GM21786 (cell line): ENCODE measurements around the gene NDEL1.
"Not testable (repeated sequence)": the region's sequence is repeated elsewhere in the genome, so short reads cannot be mapped to it uniquely, and the experiment has no call there.

Source experiments
- ATAC-seq: cut with Tn5 transposase; IDR thresholded peaks from one replicate; pipeline ENCODE4 v1.9.1; 2021; ENCODE audit not compliant: unreplicated experiment

The NDEL1 gene, protein sequence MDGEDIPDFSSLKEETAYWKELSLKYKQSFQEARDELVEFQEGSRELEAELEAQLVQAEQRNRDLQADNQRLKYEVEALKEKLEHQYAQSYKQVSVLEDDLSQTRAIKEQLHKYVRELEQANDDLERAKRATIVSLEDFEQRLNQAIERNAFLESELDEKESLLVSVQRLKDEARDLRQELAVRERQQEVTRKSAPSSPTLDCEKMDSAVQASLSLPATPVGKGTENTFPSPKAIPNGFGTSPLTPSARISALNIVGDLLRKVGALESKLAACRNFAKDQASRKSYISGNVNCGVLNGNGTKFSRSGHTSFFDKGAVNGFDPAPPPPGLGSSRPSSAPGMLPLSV

DNA sequence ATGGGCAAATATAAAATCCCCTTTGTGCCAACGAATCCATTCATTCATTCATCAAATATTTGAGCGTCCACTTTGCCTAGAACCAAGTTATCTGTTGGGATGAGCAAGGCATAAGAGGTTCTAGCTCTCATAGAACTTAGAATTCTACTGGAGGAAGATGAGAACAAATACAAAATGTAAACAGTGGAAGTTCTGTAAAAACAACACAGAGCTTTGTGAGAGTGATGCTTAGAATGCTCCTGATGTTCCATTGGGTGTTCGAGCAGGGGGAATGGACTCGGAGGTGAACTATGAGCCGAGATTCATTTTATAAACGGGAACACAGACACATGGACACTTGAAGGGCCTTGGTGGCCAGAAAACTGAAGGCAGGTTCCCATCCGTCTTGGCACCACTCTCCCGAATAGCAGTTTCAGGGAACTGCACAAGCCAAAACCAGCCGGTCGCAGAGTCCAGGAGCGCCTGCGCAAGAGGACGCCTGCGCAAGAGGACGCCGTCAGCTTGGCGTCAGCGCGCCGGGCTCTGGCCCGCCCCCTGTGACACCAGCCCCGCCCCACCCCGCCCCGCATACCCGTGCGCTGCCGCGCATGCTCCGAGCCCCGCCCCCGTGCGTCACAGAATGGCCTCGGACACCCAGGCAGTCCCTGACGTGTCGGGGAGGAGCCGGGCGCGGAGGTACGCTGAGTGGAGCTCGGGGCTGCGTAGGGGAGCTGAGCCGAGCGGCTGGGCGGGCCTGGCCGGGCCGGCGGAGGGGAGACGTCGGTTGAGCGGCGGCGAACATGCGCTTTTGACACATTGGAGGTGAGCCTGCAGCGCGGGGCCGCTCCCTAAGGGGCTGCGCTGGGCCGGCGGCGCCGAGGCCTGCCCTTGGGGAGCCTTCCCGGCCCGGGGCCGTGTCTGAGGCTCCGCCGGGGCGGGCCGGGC, at the start of gene NDEL1:
Gene NDEL1, plus strand, starts transcription at position 640 of the 924 bp plus-strand sequence. CDS start 8,388 bp downstream, outside the sequence.
- peak; percentile 96 for ATAC-seq

- ATAC-seq, result no peak
Observed at GRCh38 chr17:8386841-8387240, 48.8 kb upstream of the NDEL1 start.

DNA sequence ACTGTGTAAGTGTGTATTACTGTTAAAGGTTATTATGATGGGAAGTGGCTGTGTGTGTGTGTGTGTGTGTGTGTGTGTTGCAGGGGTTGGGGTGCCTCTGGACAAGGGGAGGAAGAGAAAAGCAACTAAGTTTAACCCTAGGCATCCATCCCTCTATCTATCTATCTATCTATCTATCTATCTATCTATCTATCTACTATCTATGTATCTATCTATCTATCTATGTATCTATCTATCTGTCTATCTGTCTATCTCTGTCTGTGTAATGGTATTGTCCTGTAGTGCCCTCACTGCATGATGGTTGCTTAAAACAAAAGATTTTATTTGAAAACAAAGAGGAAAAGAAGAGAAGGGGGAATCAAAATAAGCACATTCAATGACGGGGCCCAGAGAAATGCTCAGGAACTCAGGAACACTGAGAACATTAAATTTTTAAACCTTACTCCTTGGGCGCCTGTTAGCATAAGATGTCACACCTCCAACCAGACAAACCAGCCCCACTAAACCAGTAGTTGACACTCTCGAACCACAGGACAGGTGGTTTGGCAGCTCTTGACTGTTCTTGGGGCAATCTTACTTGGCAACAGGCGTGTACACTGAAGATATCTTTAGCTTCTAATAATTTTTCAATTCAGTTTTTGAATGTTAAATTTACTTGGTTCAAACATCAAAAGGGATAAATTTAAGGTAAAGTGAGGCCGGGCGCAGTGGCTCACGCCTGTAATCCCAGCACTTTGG, 47.6 kb upstream of the NDEL1 start:
- no peak for ATAC-seq

DNA sequence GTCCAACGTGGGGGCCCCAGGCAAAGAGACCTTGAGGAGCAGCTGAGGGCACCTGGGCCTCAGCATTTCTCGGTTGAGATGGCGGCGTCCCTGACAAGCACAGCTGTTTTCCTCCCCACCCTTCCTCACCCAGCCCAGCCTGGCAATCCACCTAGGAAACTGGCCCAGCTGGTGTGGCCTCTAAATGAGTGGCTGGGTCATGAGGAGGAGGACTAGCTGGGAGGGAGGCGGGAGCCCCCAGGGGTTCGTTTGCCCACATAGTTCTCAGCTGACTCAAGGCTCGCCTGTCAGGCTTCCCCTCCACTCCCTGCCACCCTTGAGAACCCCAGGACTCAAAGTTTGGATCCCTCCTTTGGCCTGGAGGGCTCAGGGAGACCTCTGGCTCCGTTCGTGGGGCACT, 44.0 kb upstream of the NDEL1 start:
- ATAC-seq, result no peak

DNA sequence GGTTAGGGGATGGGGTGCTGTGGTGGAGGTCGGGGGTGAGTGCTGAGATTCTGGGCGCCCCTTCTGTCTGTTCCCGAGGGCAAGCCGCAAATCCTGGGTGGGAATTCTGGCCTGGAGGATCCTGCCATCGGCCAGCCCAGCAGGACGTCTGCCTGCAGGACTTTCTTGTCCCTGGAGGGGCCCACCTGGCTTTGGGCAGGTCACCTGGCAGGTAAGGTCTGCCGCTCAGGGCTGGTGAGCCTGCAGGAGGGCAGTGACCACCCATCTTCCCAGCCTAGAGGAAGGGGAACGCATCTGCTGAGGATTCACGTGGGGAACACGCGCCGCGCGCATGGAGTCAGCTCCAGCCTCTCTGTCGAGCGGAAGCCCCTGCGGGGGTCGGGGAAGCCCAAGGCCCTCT, 43.4 kb upstream of the NDEL1 start:
- no peak for ATAC-seq

- ATAC-seq, result no peak
Observed at GRCh38 chr17:8392674-8393469, 42.8 kb upstream of the NDEL1 start.

DNA sequence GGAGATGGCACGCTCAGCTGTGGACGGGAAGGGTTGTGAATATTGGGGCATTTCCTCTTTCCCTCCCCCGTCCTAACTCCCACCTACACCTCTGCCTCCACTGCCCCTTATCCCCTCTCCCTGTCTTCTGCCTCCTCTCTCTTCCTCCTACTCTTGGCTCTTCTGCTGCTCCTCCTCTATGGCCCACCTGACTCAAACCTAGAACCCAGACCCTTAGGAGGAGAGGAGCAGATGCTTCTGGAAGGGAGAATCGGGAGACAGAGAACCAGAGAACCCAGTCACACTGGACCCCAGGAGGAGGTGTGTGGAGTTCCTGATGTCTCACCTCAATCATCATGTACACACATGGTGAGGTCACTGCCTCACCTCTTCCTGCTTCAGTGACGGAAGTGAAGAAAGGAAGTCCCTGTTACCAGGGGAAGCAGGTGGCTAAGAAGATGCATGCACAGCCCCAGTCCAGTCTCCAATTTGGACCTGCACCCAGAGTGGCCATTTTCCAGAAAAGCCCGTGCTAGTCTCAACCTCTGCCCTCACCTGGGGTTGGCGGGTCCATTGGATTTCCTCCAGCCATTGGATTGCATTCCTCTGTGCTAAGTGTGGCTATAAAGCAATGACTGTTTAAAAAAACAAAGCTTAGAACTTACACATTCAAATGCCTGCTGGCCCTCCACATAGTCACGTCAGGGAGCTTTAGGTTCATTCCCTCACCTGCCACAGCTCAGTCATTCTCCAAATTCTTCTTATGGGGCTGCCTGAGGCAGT, 42.0 kb upstream of the NDEL1 start:
- no peak for ATAC-seq

DNA sequence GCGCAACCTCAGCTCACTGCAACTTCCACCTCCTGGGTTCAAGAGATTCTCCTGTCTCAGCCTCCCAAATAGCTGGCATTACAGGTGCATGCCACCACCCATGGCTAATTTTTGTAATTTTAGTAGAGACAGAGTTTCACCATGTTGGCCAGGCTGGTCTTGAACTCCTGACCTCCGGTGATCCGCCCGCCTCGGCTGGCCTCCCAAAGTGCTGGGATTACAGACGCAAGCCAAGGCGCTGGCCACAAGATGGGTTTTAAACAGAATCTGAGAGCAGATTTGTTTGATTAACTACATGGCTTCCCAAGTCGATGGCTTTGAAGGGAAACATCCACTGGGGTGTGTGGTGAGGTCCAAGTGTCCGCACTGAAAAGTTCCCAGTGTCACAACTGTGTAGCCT, 41.2 kb upstream of the NDEL1 start:
- not testable (repeated sequence) for ATAC-seq

DNA sequence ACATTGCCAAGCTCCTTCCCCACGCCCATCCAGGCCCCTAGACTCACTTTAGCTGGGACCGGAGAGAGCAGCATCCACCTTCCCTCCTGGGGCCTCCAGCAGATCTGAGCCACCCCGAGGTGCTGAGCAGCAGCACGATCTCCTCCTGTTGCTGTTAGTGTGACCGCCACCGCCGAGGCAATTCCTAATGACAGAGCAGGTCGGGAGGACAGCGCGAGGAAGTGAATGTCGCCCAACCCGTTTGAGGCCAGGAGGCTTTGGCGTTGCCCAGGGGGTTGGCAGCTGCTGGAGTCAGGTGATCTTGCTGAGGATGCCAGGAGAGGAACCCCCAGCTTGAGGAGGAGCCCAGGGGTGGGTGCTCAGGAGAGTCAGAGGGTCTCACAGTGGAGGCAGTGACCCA, 38.0 kb upstream of the NDEL1 start, which contains the start of gene RNF222:
Gene RNF222, minus strand, starts transcription at position 192 of the 400 bp plus-strand sequence. CDS start 4,366 bp downstream, outside the sequence.
- no peak for ATAC-seq

DNA sequence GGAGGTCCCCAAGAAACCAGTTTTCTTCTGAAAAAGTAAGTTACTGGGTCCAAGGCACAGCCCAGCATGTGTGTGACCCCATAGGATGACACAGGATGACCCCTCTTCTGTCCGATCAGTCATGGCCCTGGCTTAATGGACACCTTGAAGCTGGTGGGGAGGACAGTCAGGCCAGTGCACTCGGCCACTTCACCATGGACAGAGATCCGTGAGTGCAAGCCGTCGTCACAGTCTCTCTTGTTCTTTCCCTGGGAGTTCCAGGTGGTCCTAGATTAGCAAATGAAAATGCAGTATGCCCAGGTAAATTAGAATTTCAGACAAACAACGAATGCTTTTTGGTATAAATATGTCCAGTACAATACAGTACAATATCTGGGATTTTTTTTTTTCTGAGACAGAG, 36.7 kb upstream of the NDEL1 start:
- no peak for ATAC-seq

DNA sequence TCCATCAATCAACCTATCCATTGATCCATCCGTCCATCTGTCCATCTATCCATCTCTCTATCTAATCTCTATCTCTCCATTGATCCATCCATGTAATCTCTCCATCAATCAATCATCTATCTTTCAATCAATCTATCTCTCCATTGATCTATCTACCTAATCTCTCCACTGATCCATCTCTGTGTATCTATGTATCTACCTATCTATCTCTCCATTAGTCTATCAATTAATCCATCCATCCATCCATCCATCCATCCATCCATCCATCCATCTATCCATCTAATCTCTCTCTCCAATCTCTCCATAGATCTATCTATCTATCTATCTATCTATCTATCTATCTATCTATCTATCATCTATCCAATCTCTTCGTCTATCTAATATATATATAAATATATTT, 34.6 kb upstream of the NDEL1 start:
- no peak for ATAC-seq

- ATAC-seq, result no peak
Observed at GRCh38 chr17:8402921-8403536, 32.7 kb upstream of the NDEL1 start.

DNA sequence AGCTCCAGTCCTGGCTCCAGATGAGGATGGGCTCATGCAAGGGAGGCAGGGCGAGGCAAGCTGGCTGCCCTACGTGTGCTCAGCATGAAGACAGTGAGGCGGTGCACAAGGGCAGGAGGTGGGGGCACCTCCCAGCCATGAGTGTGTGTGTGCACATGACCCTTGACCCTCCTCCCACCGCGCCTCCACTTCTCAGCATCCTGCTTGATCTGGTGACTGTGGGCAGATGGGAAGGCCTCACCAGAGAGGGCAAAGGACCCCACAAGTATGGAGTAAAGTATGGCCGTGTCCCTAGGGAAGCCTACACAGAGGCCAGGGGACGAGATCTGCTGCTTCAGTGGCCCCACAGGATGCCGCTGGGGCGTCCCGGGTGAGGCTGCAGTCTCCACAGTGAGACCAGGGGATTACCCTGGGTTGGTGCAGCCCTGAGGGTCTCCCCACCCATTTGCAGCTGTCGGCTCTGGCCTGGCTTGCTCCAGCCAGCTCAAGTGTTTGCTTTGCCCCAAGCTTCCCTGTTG, 30.1 kb upstream of the NDEL1 start:
- no peak for ATAC-seq

DNA sequence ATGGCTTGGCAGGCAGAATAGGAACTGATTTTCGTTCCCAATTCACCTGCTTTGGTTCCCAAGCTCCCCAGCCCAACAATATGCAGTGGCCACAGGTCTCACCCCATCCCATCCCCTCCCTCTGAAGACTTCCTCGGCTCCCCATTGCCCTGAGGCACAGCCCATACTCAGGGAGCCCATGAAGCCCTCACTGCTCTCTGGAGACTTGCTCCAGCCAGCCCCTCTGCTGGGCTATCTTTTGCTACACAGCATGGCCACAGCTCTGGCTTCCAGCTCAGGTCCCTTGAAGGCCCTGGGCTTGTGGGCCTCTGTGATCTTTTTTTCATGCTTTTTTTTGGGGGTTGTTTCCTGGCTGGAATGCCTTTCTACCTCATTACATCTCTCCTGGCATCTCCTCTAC, 29.5 kb upstream of the NDEL1 start:
- no peak for ATAC-seq

GRCh38 chr17:8408371-8408770, 27.3 kb upstream of the NDEL1 start:
- no peak for ATAC-seq

GRCh38 chr17:8409966-8410882, 25.5 kb upstream of the NDEL1 start:
- ATAC-seq, result no peak

GRCh38 chr17:8410883-8411238, 24.8 kb upstream of the NDEL1 start:
- no peak for ATAC-seq

DNA sequence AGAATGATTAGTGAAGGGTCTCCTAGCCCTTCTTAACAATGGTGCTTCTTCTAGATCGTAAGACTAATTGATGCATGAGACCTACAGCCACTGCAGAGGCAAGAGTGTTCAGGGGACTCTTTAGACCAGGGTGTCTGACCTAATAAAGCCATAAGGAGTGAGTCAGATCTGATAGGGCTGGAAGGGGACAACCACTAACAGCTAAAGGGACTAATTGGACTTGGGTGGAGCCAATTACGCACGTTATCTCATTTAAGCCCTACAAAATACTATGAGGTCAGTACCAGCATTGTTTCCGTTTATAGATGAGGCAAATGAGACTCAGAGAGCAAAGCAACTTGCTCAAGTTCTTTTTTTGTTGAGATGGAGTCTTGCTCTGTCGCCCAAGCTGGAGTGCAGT, 23.6 kb upstream of the NDEL1 start:
- no peak for ATAC-seq
